ENCODE measurements around the gene BIK.

DNA sequence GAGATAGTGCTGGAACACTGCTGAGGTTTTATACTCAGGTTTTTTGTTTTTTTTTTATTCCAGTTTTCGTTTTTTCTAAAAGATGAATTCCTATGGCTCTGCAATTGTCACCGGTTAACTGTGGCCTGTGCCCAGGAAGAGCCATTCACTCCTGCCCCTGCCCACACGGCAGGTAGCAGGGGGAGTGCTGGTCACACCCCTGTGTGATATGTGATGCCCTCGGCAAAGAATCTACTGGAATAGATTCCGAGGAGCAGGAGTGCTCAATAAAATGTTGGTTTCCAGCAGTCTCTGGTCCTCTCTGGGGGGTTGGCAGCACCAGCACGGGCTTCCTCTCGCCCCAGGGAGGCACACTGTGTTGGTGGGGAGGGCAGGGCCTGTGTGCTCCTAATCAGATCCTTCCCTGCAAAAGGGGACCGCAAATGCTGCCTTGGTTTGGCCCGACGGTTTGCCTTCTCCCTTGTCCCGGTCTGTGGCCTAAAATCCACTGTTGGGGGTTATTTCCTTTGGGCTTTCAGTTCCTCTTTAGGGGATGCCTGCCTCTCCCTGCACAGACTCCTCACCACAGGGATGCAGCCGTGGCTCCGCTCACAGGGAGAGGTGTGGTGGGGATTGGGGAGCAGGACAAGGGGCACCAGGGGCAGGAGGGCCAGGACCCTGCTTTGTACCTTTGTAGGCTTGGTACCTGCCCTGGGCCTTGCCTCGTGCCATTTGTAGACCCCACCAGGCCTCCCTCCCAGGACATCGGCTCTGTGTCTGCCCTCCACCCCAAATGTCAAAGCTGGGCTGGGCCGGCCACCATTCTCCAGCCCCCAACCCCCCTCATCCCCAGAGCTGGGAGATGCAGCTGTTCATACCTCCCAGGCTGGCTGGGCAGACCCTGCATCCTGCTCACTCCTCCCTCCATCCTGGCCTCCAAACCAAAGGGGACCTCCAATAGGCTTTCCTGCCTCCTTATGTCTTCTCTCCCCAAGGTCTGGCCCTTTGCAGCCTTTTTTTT, 19.2 kb downstream of the BIK start:
- no peak for TF ChIP-seq POLR2A (IDR thresholded peaks at IDR 0.05)
- TF ChIP-seq, protein P1, sequence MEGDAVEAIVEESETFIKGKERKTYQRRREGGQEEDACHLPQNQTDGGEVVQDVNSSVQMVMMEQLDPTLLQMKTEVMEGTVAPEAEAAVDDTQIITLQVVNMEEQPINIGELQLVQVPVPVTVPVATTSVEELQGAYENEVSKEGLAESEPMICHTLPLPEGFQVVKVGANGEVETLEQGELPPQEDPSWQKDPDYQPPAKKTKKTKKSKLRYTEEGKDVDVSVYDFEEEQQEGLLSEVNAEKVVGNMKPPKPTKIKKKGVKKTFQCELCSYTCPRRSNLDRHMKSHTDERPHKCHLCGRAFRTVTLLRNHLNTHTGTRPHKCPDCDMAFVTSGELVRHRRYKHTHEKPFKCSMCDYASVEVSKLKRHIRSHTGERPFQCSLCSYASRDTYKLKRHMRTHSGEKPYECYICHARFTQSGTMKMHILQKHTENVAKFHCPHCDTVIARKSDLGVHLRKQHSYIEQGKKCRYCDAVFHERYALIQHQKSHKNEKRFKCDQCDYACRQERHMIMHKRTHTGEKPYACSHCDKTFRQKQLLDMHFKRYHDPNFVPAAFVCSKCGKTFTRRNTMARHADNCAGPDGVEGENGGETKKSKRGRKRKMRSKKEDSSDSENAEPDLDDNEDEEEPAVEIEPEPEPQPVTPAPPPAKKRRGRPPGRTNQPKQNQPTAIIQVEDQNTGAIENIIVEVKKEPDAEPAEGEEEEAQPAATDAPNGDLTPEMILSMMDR (IDR thresholded peaks at IDR 0.05) = no peak
